Upper lobe of left lung (tissue), 4 donors: Measurements from ENCODE around the gene TBC1D5.

Source experiments
- POLR2A ChIP-seq, 4 donors: fragments of 450-650 bp; IDR thresholded peaks; one replicate each; pipeline ENCODE4 v1.5.1; 2016 to 2017; ENCODE audit warnings: antibody characterized with exemption in 4 of 4, mild to moderate bottlenecking in 2 of 4
- POLR2AphosphoS5 ChIP-seq, 2 donors: sonication (generic); formaldehyde crosslinking; IDR thresholded peaks; one replicate each; pipeline ENCODE4 v1.5.1; 2017; ENCODE audit warnings: antibody characterized with exemption in 2 of 2
- TF ChIP-seq, protein P1 (sequence below), 6 experiments: fragments of 450-650 bp in 4 of 6; fragments of 200-600 bp in 2 of 6; sonication (generic) in 2 of 6; IDR thresholded peaks; one replicate each; pipeline ENCODE4 v1.5.1; 2016 to 2019; ENCODE audit warnings: antibody characterized with exemption in 6 of 6

DNA sequence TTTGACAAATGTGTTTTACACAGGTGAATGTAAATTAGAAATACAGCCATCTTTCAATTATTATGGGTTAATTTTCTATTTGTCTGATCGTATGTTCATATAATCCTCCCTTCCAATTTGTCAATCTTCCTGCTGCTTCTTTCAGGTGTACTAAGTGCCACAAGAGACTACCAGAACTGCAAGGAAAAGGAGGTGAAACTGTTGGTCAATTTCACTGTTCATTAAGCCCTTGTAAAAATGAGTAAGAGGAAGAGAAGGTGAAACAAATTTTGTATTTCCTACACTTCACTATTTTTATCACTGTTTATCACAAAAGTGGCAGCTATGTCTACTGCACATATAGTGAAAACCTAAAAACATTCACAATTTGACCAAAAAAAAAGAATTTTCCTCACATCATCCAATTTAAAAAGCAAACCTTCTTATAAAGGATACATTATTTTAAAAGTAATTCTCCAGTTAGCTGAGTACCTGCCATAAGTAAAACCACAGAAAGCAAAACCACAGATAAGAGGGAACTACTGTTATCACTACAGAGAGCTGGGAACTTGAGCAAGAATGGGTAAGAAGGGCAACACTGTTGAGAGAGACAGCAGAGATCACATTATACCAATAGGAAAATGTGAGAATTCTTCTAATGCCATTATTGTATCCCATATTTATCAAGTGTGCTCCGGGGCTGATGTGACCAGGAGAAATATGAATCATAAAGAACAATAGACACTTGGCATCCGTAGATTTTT lies 163.0 kb downstream of the TBC1D5 start:
- TF ChIP-seq, protein P1, sequence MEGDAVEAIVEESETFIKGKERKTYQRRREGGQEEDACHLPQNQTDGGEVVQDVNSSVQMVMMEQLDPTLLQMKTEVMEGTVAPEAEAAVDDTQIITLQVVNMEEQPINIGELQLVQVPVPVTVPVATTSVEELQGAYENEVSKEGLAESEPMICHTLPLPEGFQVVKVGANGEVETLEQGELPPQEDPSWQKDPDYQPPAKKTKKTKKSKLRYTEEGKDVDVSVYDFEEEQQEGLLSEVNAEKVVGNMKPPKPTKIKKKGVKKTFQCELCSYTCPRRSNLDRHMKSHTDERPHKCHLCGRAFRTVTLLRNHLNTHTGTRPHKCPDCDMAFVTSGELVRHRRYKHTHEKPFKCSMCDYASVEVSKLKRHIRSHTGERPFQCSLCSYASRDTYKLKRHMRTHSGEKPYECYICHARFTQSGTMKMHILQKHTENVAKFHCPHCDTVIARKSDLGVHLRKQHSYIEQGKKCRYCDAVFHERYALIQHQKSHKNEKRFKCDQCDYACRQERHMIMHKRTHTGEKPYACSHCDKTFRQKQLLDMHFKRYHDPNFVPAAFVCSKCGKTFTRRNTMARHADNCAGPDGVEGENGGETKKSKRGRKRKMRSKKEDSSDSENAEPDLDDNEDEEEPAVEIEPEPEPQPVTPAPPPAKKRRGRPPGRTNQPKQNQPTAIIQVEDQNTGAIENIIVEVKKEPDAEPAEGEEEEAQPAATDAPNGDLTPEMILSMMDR (IDR thresholded peaks at IDR 0.05), result no peak
- no peak for TF ChIP-seq POLR2A (IDR thresholded peaks at IDR 0.05)
- no peak for TF ChIP-seq POLR2AphosphoS5 (IDR thresholded peaks at IDR 0.05)
